ENCODE measurements around the gene CC2D1B.

CC2D1B gene

GRCh38 chr1:52358851-52359497 lies 7.0 kb downstream of the CC2D1B start:
- DNase-seq (ENCODE audit: low read depth), result no peak

- DNase-seq (ENCODE audit: low read depth), result no peak
These were observed 8.6 kb downstream of the CC2D1B start for GRCh38 chr1:52357397-52357796.

GRCh38 chr1:52356818-52357355 lies 9.1 kb downstream of the CC2D1B start:
- no peak for DNase-seq (ENCODE audit: low read depth)

GRCh38 chr1:52355847-52356505 lies 10.0 kb downstream of the CC2D1B start:
- no peak for DNase-seq (ENCODE audit: low read depth)

GRCh38 chr1:52355436-52355835 lies 10.6 kb downstream of the CC2D1B start:
- no peak for DNase-seq (ENCODE audit: low read depth)

- no peak for DNase-seq (ENCODE audit: low read depth)
These were observed 13.3 kb downstream of the CC2D1B start for GRCh38 chr1:52352690-52353089.

- DNase-seq (ENCODE audit: low read depth), result no peak
These were observed 17.2 kb downstream of the CC2D1B start for GRCh38 chr1:52348704-52349300.

- no peak for DNase-seq (ENCODE audit: low read depth)
These were observed 19.4 kb downstream of the CC2D1B start for GRCh38 chr1:52346653-52347052.

GRCh38 chr1:52345252-52345651 lies 20.8 kb downstream of the CC2D1B start:
- DNase-seq (ENCODE audit: low read depth), result no peak

GRCh38 chr1:52343979-52344378 lies 22.0 kb downstream of the CC2D1B start:
- no peak for DNase-seq (ENCODE audit: low read depth)

- no peak for DNase-seq (ENCODE audit: low read depth)
These were observed 24.2 kb downstream of the CC2D1B start for GRCh38 chr1:52341655-52342260.

- no peak for DNase-seq (ENCODE audit: low read depth)
These were observed 28.6 kb downstream of the CC2D1B start for GRCh38 chr1:52337439-52337838.

GRCh38 chr1:52334906-52335528 lies 31.0 kb downstream of the CC2D1B start:
- no peak for DNase-seq (ENCODE audit: low read depth)

- DNase-seq (ENCODE audit: low read depth), result no peak
These were observed 33.6 kb downstream of the CC2D1B start for GRCh38 chr1:52332411-52332810.

GRCh38 chr1:52328615-52329014 lies 37.4 kb downstream of the CC2D1B start:
- DNase-seq (ENCODE audit: low read depth), result no peak

- no peak for DNase-seq (ENCODE audit: low read depth)
These were observed 40.2 kb downstream of the CC2D1B start for GRCh38 chr1:52325786-52326185.

- DNase-seq (ENCODE audit: low read depth), result no peak
These were observed 42.3 kb downstream of the CC2D1B start for GRCh38 chr1:52323731-52324130.

GRCh38 chr1:52321061-52321460 lies 44.9 kb downstream of the CC2D1B start:
- no peak for DNase-seq (ENCODE audit: low read depth)

- no peak for DNase-seq (ENCODE audit: low read depth)
These were observed 59.6 kb downstream of the CC2D1B start for GRCh38 chr1:52306227-52307006.

GRCh38 chr1:52305417-52306226 lies 60.4 kb downstream of the CC2D1B start:
- no peak for DNase-seq (ENCODE audit: low read depth)

Measured in activated gamma-delta T cell treated with anti-CD3 and anti-CD28 coated beads, Interleukin-2, amount 50 U/mL, for 16 hours (primary cell).